Activated T-helper 1 cell treated with anti-CD3 and anti-CD28 coated beads, Interleukin-12 subunit alpha, Interleukin-12 subunit beta, Interleukin-2, Interleukin-4 antibody, amounts not matched to agents 30 ng/mL and 10 ng/mL and 1 ng/mL, durations not matched to agents 14 hours and 24 hours and 36 hours (primary cell): ENCODE measurements around the gene GPHN. TPM values are rescaled to one million over a fixed set of nuclear protein-coding genes. Genes with fewer than 3 reads are reported as not detected.

Source experiments
- DNase-seq: peaks from one replicate; pipeline ENCODE4 v3.0.0; 2021; ENCODE audit warnings: low spot score
- H3K27ac Mint-ChIP-seq: one replicate; pipeline ENCODE4 v1.8.0; 2021; ENCODE audit warnings: mild to moderate bottlenecking, mixed read lengths
- H3K27me3 Mint-ChIP-seq: one replicate; pipeline ENCODE4 v1.8.0; 2022; ENCODE audit warnings: mild to moderate bottlenecking, moderate library complexity, mixed read lengths; ENCODE audit not compliant: insufficient read depth
- H3K36me3 Mint-ChIP-seq: one replicate; pipeline ENCODE4 v1.8.0; 2021; ENCODE audit warnings: low read depth, mixed read lengths
- H3K4me1 Mint-ChIP-seq: one replicate; pipeline ENCODE4 v1.8.0; 2021; ENCODE audit warnings: low read depth, mixed read lengths
- H3K4me3 Mint-ChIP-seq: one replicate; pipeline ENCODE4 v1.8.0; 2021; ENCODE audit warnings: mild to moderate bottlenecking, moderate library complexity, mixed read lengths
- H3K9me3 Mint-ChIP-seq: one replicate; pipeline ENCODE4 v1.8.0; 2021; ENCODE audit warnings: mixed read lengths
- intact Hi-C: fragments of 100-400 bp; cut with micrococcal nuclease; formaldehyde crosslinking; loops from one replicate; pipeline ENCODE4 v1.15.1; 2024
- total RNA-seq: library from RNA; stranded (reverse); gene quantifications from 2 replicates; pipeline ENCODE4 v1.2.3, GENCODE V29; 2022

Gene GPHN
- 38.5 and 43.5 TPM in 2 replicates for total RNA-seq

DNA sequence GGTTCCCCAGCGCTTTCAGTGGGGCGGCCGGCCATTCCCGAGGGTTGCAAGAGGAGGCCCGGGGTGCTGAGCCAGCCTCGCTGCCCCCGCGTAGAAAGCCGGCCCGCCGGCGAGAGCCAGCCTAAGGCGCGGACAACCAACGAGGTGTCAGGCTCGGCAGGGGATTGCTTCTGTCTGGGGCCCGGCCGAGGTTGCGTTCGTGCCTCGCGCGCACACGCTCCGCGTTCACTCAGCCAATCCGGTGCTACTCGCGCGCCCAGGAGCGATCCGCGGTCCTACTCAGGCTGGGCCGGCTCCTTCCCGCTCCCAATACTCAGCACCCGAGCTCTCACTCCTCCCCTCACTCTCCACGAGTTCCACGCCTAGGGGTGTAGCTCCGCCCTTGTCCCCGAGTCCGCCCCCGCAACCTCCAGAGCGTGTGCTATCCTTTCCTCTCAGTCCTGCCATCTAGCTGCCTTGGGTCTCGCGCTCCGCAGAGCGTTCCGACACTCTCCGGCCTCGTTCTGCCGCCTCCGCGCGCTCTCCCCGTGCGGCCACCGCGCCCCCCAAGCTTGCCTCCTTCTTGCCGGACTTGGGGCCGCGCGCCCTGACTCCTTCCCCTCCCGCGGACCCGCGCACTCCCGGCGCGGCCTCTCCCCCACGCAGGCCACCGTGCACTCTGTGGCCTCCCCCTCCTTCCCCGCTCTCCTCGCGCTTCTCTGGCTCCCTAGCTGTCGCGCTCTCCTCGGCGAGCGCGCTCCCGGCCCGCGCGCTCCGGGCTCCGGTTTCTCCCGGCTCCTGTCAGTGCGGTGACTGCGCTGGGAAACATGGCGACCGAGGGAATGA, at the start of gene GPHN:
TSS of gene GPHN (plus strand) at position 426 of the 825 bp plus-strand sequence.
- Mint-ChIP-seq H3K36me3 (peaks cover 5% of the 10 kb centered on the region), H3K27ac (peak within 1 kb of the TSS; percentile 96), H3K4me1 (peaks cover 36% of the 10 kb centered on the region), H3K27me3 (peaks cover 22% of the 10 kb centered on the region), H3K4me3 (peak within 1 kb of the TSS; percentile 93), H3K9me3 (no peaks in the 10 kb centered on the region)
- peak; percentile 90 for DNase-seq
- intact Hi-C loops: loop anchor here (1.0 to 10.0 kb wide), 11 partner anchors 13 to 2001 kb away; partner anchors contain the start of genes EIF2S1, MAX, PALS1 and RAD51B

GRCh38 chr14:66459603-66460002, 48.3 kb upstream of the GPHN start:
- DNase-seq: no peak
- peaks cover 5% of the 10 kb centered on the region for H3K9me3 Mint-ChIP-seq
- no peaks in the 10 kb centered on the region for H3K27me3 Mint-ChIP-seq
- no peak overlapping the region for H3K27ac Mint-ChIP-seq
- no peaks in the 10 kb centered on the region for H3K36me3 Mint-ChIP-seq
- no peaks in the 10 kb centered on the region for H3K4me1 Mint-ChIP-seq
- intact Hi-C loops: no loop called here
- H3K4me3 Mint-ChIP-seq: no peak overlapping the region

GRCh38 chr14:66464261-66464660, 43.7 kb upstream of the GPHN start:
- DNase-seq: no peak
- H3K4me1 Mint-ChIP-seq: no peaks in the 10 kb centered on the region
- H3K36me3 Mint-ChIP-seq: peaks cover 2% of the 10 kb centered on the region
- H3K4me3 Mint-ChIP-seq: no peak overlapping the region
- H3K9me3 Mint-ChIP-seq: peaks cover 3% of the 10 kb centered on the region
- no peaks in the 10 kb centered on the region for H3K27me3 Mint-ChIP-seq
- no peak overlapping the region for H3K27ac Mint-ChIP-seq
- intact Hi-C loops: no loop called here

DNA sequence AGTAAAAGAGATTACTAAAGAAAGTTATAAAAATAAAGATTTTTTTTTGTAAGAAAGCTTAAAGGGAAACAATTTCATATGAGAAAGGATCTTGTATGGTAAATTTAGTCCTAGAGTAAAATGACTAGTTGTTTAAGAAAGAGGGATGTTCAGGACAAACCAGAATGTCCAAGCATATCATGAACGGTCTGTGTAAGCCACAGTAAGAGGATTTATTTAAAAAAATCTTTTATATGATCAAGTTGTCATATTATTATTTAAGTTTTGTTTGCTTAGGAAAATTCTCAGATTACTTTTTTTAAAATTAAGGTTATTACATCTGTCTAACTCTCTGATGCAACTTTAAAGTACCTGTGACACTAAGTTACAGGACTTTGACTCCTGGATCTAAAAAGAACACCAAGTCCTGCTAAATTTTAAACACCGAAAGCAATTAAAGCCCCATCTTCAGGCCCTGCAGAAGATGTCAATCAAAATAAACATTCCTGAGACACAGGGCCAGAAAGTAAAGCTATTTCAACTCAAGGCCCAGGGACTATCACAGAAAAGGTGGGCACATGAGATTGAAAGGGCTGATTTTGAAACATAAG, 39.1 kb upstream of the GPHN start:
- intact Hi-C loops: no loop called here
- no peak for DNase-seq
- Mint-ChIP-seq H3K4me1 (no peaks in the 10 kb centered on the region), H3K27ac (no peak overlapping the region), H3K9me3 (peaks cover 24% of the 10 kb centered on the region), H3K4me3 (no peak overlapping the region), H3K27me3 (no peaks in the 10 kb centered on the region), H3K36me3 (peaks cover 2% of the 10 kb centered on the region)

DNA sequence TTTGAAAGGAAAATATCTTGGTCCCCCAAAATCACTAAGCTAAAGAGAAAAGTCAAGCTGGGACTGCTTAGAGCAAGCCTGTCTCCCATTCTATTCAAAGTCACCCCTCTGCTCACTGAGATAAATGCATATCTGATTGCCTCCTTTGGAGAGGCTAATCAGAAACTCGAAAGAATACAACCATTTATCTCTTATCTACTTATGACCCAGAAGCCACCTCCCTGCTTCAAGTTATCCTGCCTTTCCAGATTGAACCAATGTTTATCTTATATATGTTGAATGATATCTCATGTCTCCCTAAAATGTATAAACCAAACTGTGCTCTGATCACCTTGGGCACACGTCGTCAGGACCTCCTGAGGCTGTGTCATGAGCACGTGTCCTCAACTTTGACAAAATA, 36.4 kb upstream of the GPHN start:
- no peaks in the 10 kb centered on the region for H3K27me3 Mint-ChIP-seq
- peaks cover 28% of the 10 kb centered on the region for H3K9me3 Mint-ChIP-seq
- DNase-seq: no peak
- no peaks in the 10 kb centered on the region for H3K36me3 Mint-ChIP-seq
- no peaks in the 10 kb centered on the region for H3K4me1 Mint-ChIP-seq
- intact Hi-C loops: no loop called here
- H3K4me3 Mint-ChIP-seq: no peak overlapping the region
- H3K27ac Mint-ChIP-seq: no peak overlapping the region

DNA sequence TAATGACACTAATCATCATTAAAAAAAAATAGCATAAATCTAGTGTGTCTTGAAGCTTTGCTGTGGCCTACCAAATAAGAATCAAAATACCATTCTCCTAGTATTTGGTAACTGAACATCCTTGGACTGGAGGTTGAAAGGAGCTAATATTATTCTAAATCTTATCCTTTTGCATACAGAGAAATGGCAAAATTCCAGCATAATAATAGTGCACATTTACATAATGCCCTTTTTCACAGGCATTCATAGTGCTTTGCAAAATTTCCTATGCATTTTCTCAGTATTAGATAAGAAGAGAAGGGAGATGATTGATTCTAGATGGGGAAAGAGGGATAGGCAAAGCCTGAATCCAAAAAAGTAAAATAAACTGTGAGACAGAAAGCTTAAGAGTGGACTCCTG, 35.7 kb upstream of the GPHN start:
- DNase-seq: no peak
- Mint-ChIP-seq H3K4me1 (no peaks in the 10 kb centered on the region), H3K27ac (no peak overlapping the region), H3K9me3 (peaks cover 28% of the 10 kb centered on the region), H3K36me3 (no peaks in the 10 kb centered on the region), H3K4me3 (no peak overlapping the region), H3K27me3 (no peaks in the 10 kb centered on the region)
- intact Hi-C loops: no loop called here

DNA sequence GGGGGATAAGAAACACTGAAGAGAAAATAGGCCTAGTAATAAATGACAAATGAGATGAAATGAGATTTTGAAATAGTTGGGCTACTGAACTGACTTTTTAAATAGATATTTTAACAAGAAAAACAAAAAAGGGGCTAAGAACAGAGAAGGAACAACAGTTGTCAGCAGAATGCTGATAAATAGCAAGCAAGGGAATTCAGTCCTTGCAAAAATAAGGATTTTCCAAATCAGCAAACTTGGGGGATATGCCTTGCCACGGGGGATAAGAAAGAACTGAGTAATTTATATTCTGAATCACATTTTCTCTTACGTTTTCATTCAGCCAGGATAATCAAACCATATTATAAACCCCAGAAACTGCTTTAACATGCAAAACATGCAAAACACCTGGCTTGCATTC, 34.7 kb upstream of the GPHN start:
- Mint-ChIP-seq H3K4me1 (no peaks in the 10 kb centered on the region), H3K27me3 (no peaks in the 10 kb centered on the region), H3K9me3 (peaks cover 24% of the 10 kb centered on the region), H3K4me3 (no peak overlapping the region), H3K27ac (no peak overlapping the region), H3K36me3 (no peaks in the 10 kb centered on the region)
- intact Hi-C loops: no loop called here
- DNase-seq: no peak

DNA sequence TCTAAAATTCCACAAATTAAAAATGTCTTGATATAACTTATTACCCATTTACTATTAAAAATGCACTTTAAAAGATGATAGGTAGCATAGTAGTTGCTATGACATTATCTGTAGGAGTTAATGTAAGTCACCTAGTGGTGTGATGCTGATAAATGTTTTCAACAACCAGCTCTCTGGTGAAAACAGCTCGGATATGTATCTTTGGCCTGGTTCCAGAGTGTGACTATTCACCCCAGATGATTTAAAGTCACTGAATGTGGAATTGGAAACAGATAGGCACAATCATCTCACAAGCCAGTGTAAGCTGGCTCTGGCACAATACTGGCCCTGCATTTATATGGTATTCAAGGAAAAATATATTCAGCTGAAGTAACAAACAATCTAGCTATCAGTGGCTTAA, 31.0 kb upstream of the GPHN start:
- intact Hi-C loops: no loop called here
- Mint-ChIP-seq H3K36me3 (no peaks in the 10 kb centered on the region), H3K27ac (no peak overlapping the region)

GRCh38 chr14:66477567-66477966, 30.4 kb upstream of the GPHN start:
- intact Hi-C loops: no loop called here
- no peak for DNase-seq
- Mint-ChIP-seq H3K36me3 (no peaks in the 10 kb centered on the region), H3K4me3 (no peak overlapping the region), H3K9me3 (peaks cover 3% of the 10 kb centered on the region), H3K27me3 (no peaks in the 10 kb centered on the region), H3K4me1 (no peaks in the 10 kb centered on the region), H3K27ac (no peak overlapping the region)

More for the DNA sequence above, 31.0 kb upstream of the GPHN start:
- Mint-ChIP-seq H3K9me3 (peaks cover 6% of the 10 kb centered on the region), H3K4me1 (no peaks in the 10 kb centered on the region), H3K27me3 (no peaks in the 10 kb centered on the region), H3K4me3 (no peak overlapping the region)
- no peak for DNase-seq

DNA sequence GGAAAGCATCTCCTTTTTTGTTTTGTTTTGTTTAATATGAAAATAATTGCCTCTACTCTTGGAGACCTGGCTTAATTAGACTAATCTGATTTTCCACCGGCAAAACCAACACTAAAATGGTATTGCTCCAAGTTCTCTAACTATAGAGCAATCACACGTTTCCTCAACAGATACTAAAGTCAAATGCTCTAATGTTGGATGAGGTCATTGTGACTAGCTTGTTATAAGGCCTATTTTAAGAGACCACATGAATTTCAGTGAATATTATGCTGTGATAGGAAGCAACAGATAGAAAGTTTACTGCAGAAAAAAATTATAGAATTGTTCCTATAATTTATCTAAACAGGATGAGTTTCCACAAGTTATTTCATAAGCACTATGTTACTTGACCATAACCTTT, 25.1 kb upstream of the GPHN start:
- intact Hi-C loops: no loop called here
- Mint-ChIP-seq H3K27ac (no peak overlapping the region), H3K27me3 (no peaks in the 10 kb centered on the region), H3K4me3 (no peak overlapping the region), H3K9me3 (no peaks in the 10 kb centered on the region), H3K4me1 (no peaks in the 10 kb centered on the region), H3K36me3 (no peaks in the 10 kb centered on the region)
- DNase-seq: no peak

GRCh38 chr14:66483322-66483721, 24.6 kb upstream of the GPHN start:
- no peak for DNase-seq
- H3K27me3 Mint-ChIP-seq: peaks cover 2% of the 10 kb centered on the region
- no peak overlapping the region for H3K4me3 Mint-ChIP-seq
- no peaks in the 10 kb centered on the region for H3K4me1 Mint-ChIP-seq
- no peaks in the 10 kb centered on the region for H3K9me3 Mint-ChIP-seq
- no peak overlapping the region for H3K27ac Mint-ChIP-seq
- no peaks in the 10 kb centered on the region for H3K36me3 Mint-ChIP-seq
- intact Hi-C loops: no loop called here

GRCh38 chr14:66485029-66485428, 22.9 kb upstream of the GPHN start:
- Mint-ChIP-seq H3K4me1 (no peaks in the 10 kb centered on the region), H3K9me3 (no peaks in the 10 kb centered on the region), H3K27me3 (peaks cover 6% of the 10 kb centered on the region), H3K4me3 (no peak overlapping the region), H3K27ac (no peak overlapping the region), H3K36me3 (no peaks in the 10 kb centered on the region)
- intact Hi-C loops: no loop called here
- DNase-seq: no peak

- H3K36me3 Mint-ChIP-seq: no peaks in the 10 kb centered on the region
- intact Hi-C loops: no loop called here
- no peak for DNase-seq
These were observed 22.0 kb upstream of the GPHN start, which contains the start of gene CCDC196 for GRCh38 chr14:66485910-66486421. TSS of gene CCDC196 (plus strand) at chr14:66486371. CDS start at chr14:66486503, 132 bp downstream.

More at GRCh38 chr14:66485910-66486421, 22.0 kb upstream of the GPHN start, which contains the start of gene CCDC196:
- Mint-ChIP-seq H3K27me3 (peaks cover 10% of the 10 kb centered on the region), H3K4me1 (no peaks in the 10 kb centered on the region), H3K4me3 (no peak within 1 kb of the TSS), H3K9me3 (no peaks in the 10 kb centered on the region), H3K27ac (no peak within 1 kb of the TSS)
